HK-2 (cell line): Measurements from ENCODE around the gene TENT4A.
"Not testable (repeated sequence)": the region's sequence is repeated elsewhere in the genome, so short reads cannot be mapped to it uniquely, and the experiment has no call there.

Experiments used
- DNase-seq: peaks from one replicate; pipeline ENCODE4 v3.0.0-alpha.2; 2018; ENCODE audit not compliant: unreplicated experiment

Gene TENT4A

GRCh38 chr5:6713274-6714225, at the start of gene TENT4A:
TSS of gene TENT4A (plus strand) at chr5:6713432. CDS start at chr5:6713984, 552 bp downstream.
- DNase-seq = no peak

- no peak for DNase-seq
Observed at GRCh38 chr5:6666762-6667161, 46.5 kb upstream of the TENT4A start.

GRCh38 chr5:6667648-6668047, 45.6 kb upstream of the TENT4A start:
- no peak for DNase-seq

GRCh38 chr5:6668717-6669116, 44.5 kb upstream of the TENT4A start:
- not testable (repeated sequence) for DNase-seq

- no peak for DNase-seq
Observed at GRCh38 chr5:6673031-6673430, 40.2 kb upstream of the TENT4A start.

GRCh38 chr5:6673963-6674362, 39.3 kb upstream of the TENT4A start:
- DNase-seq = no peak

- no peak for DNase-seq
Observed at GRCh38 chr5:6674421-6674820, 38.8 kb upstream of the TENT4A start.

GRCh38 chr5:6674886-6675285, 38.3 kb upstream of the TENT4A start:
- DNase-seq = no peak

- no peak for DNase-seq
Observed at GRCh38 chr5:6675784-6676491, 37.3 kb upstream of the TENT4A start.

- DNase-seq = no peak
Observed at GRCh38 chr5:6676702-6677101, 36.5 kb upstream of the TENT4A start.

- DNase-seq = no peak
Observed at GRCh38 chr5:6678385-6678784, 34.8 kb upstream of the TENT4A start.

- no peak for DNase-seq
Observed at GRCh38 chr5:6680922-6681321, 32.3 kb upstream of the TENT4A start.

- no peak for DNase-seq
Observed at GRCh38 chr5:6681682-6682081, 31.6 kb upstream of the TENT4A start.

GRCh38 chr5:6682239-6682638, 31.0 kb upstream of the TENT4A start:
- DNase-seq = no peak

GRCh38 chr5:6683241-6683640, 30.0 kb upstream of the TENT4A start:
- no peak for DNase-seq

- no peak for DNase-seq
Observed at GRCh38 chr5:6684075-6684474, 29.2 kb upstream of the TENT4A start.

GRCh38 chr5:6686501-6686900, 26.7 kb upstream of the TENT4A start:
- no peak for DNase-seq

GRCh38 chr5:6686915-6687409, 26.3 kb upstream of the TENT4A start:
- peak; percentile 26 for DNase-seq

- DNase-seq = no peak
Observed at GRCh38 chr5:6687505-6687904, 25.7 kb upstream of the TENT4A start.

- no peak for DNase-seq
Observed at GRCh38 chr5:6692906-6693305, 20.3 kb upstream of the TENT4A start.

- DNase-seq = no peak
Observed at GRCh38 chr5:6698696-6699095, 14.5 kb upstream of the TENT4A start.

- no peak for DNase-seq
Observed at GRCh38 chr5:6699357-6699756, 13.9 kb upstream of the TENT4A start.
